AG04449 (cell line): ENCODE measurements around the gene DGKD.

Experiments used
- CTCF ChIA-PET: fragments of 350-600 bp; formaldehyde crosslinking; extraction: SDS; loops from one replicate; lab custom pipeline; 2021; ENCODE audit warnings: antibody characterized with exemption; lab: Yijun Ruan, JAX
- POLR2A ChIA-PET: fragments of 400-600, 350-600 bp; formaldehyde crosslinking; extraction: SDS; loops from one replicate; lab custom pipeline; 2020; ENCODE audit warnings: antibody characterized with exemption, inconsistent platforms; lab: Yijun Ruan, JAX
- DNase-seq: peaks from one replicate; pipeline ENCODE4 v3.0.0-alpha.2; 2010; ENCODE audit warnings: low read depth, low spot score
- H3K4me3 ChIP-seq: 2 replicates; pipeline ENCODE4 v1.5.1; 2011; ENCODE audit warnings: low read depth, mild to moderate bottlenecking, control low read depth, low read length
- CTCF ChIP-seq: IDR thresholded peaks from one replicate; pipeline ENCODE4 v1.5.1; 2011; ENCODE audit warnings: mild to moderate bottlenecking, moderate library complexity, low read length, control low read depth, inconsistent platforms; ENCODE audit not compliant: insufficient read depth; ENCODE audit errors: missing control alignments

The DGKD gene

GRCh38 chr2:233492751-233493150, 138.5 kb downstream of the DGKD start:
- CTCF ChIA-PET: interaction anchor here (0.6 kb wide), 1 partner anchor 44 kb away, joined by 3 read pairs; no protein-coding TSS in a partner anchor
- POLR2A ChIA-PET: no interaction called here
- no peak overlapping the region for H3K4me3 ChIP-seq
- DNase-seq: no peak
- no peak for TF ChIP-seq CTCF

GRCh38 chr2:233495503-233496496, 141.5 kb downstream of the DGKD start:
- no peak overlapping the region for H3K4me3 ChIP-seq
- no peak for TF ChIP-seq CTCF
- POLR2A ChIA-PET: no interaction called here
- CTCF ChIA-PET: interaction anchor here (0.7 to 1.5 kb wide), 3 partner anchors 9 to 215 kb away, joined by 3 to 4 read pairs (median 3); no protein-coding TSS in a partner anchor
- DNase-seq: no peak

GRCh38 chr2:233497692-233498091, 143.4 kb downstream of the DGKD start:
- no peak for TF ChIP-seq CTCF
- CTCF ChIA-PET: no interaction called here
- POLR2A ChIA-PET: no interaction called here
- DNase-seq: no peak
- no peak overlapping the region for H3K4me3 ChIP-seq

GRCh38 chr2:233498126-233498525, 143.8 kb downstream of the DGKD start:
- ChIA-PET POLR2A (no interaction called here), CTCF (interaction anchor here (0.6 kb wide), 1 partner anchor 15 kb away, joined by 3 read pairs; no protein-coding TSS in a partner anchor)
- no peak for TF ChIP-seq CTCF
- DNase-seq: no peak
- H3K4me3 ChIP-seq: no peak overlapping the region

GRCh38 chr2:233499928-233500327, 145.6 kb downstream of the DGKD start:
- TF ChIP-seq CTCF: no peak
- no peak overlapping the region for H3K4me3 ChIP-seq
- POLR2A ChIA-PET: no interaction called here
- no peak for DNase-seq
- CTCF ChIA-PET: interaction anchor here (1.0 kb wide), 1 partner anchor 15 kb away, joined by 3 read pairs; no protein-coding TSS in a partner anchor
